Right atrium auricular region (tissue), 2 donors: ENCODE measurements around the gene PRPF40A. TPM values are rescaled to one million over a fixed set of nuclear protein-coding genes. Genes with fewer than 3 reads are reported as not detected.

Source experiments
- DNase-seq: peaks from one replicate; pipeline ENCODE4 v3.0.0-alpha.2; 2019; ENCODE audit warnings: low spot score
- H3K27ac ChIP-seq, 2 donors: fragments of 200-600 bp; sonication (generic); 1 replicate in 1 of 2; 2 replicates in 1 of 2; pipeline ENCODE4 v1.5.1; 2016 to 2019
- H3K27me3 ChIP-seq, 2 donors: fragments of 200-600 bp; sonication (generic); one replicate each; pipeline versions ENCODE4 v1.5.1 to v1.6.0; 2017 to 2019
- H3K36me3 ChIP-seq: fragments of 200-600 bp; sonication (generic); one replicate; pipeline ENCODE4 v1.5.1; 2016
- H3K4me1 ChIP-seq, 2 donors: fragments of 200-600 bp; sonication (generic); one replicate each; pipeline versions ENCODE4 v1.5.1 to v1.6.0; 2017 to 2019
- H3K4me3 ChIP-seq, 2 donors: fragments of 200-600 bp; sonication (generic); 1 replicate in 1 of 2; 2 replicates in 1 of 2; pipeline ENCODE4 v1.5.1; 2017 to 2019; ENCODE audit warnings: mild to moderate bottlenecking in 1 of 2, moderate library complexity in 1 of 2
- H3K9me3 ChIP-seq, 2 donors: fragments of 200-600 bp; sonication (generic); one replicate each; pipeline ENCODE4 v1.5.1; 2019
- CTCF ChIP-seq, 2 donors: fragments of 200-600 bp; sonication (generic); IDR thresholded peaks; one replicate each; pipeline ENCODE4 v1.5.1; 2019; ENCODE audit warnings: antibody characterized with exemption in 2 of 2
- total RNA-seq, 2 donors: library from RNA; depleted of rRNA; stranded (reverse); fragments of >200 nt; gene quantifications; one replicate each; pipeline ENCODE4 v1.1.0, GENCODE V29; 2016

Gene PRPF40A
- total RNA-seq, 2 donors from 2014 or later: 31.2 to 44.6 TPM

- no peak overlapping the region for H3K27ac ChIP-seq
- no peaks in the 10 kb centered on the region for H3K36me3 ChIP-seq
- H3K9me3 ChIP-seq: no peaks in the 10 kb centered on the region
- DNase-seq: no peak
- H3K27me3 ChIP-seq: no peaks in the 10 kb centered on the region
- no peak overlapping the region for H3K4me3 ChIP-seq
- peaks cover 0 to under 1% of the 10 kb centered on the region in 2 donors for H3K4me1 ChIP-seq
- no peak for TF ChIP-seq CTCF (IDR thresholded peaks at IDR 0.05)
These were observed 111.2 kb downstream of the PRPF40A start for GRCh38 chr2:152606081-152606480.

GRCh38 chr2:152603166-152603565 is 114.1 kb downstream of the PRPF40A start:
- no peak for TF ChIP-seq CTCF (IDR thresholded peaks at IDR 0.05)
- H3K9me3 ChIP-seq: no peaks in the 10 kb centered on the region
- no peaks in the 10 kb centered on the region for H3K27me3 ChIP-seq
- H3K36me3 ChIP-seq: no peaks in the 10 kb centered on the region
- no peak overlapping the region for H3K4me3 ChIP-seq
- H3K4me1 ChIP-seq: peaks cover 0 to 7% of the 10 kb centered on the region in 2 donors
- no peak for DNase-seq
- H3K27ac ChIP-seq: no peak overlapping the region

GRCh38 chr2:152602750-152603149 is 114.5 kb downstream of the PRPF40A start:
- Histone ChIP-seq H3K27ac (no peak overlapping the region), H3K27me3 (no peaks in the 10 kb centered on the region), H3K9me3 (no peaks in the 10 kb centered on the region), H3K4me1 (peaks cover 0 to 7% of the 10 kb centered on the region in 2 donors), H3K36me3 (no peaks in the 10 kb centered on the region), H3K4me3 (no peak overlapping the region)
- no peak for TF ChIP-seq CTCF (IDR thresholded peaks at IDR 0.05)
- DNase-seq: no peak

Other genes starting within 250 kb of the PRPF40A start
- gene ARL6IP6, start 1.2 kb upstream of the PRPF40A start, total RNA-seq: 10 to 100 TPM in 1 of 2 donors, 1 to 10 TPM in 1; 7.5 to 10.0 TPM